Midbrain (tissue), 1 donor: ENCODE measurements around the gene SEZ6L.

ENCODE experiments used
- DNase-seq: peaks from one replicate; lab custom pipeline; 2025; lab: John Stamatoyannopoulos, UW

Gene SEZ6L

GRCh38 chr22:26334232-26334631 lies 165.0 kb downstream of the SEZ6L start:
- DNase-seq = no peak

GRCh38 chr22:26336773-26337172 lies 167.5 kb downstream of the SEZ6L start:
- no peak for DNase-seq

GRCh38 chr22:26339755-26340154 lies 170.5 kb downstream of the SEZ6L start:
- no peak for DNase-seq

- DNase-seq = no peak
Measured at GRCh38 chr22:26342745-26343410, 173.6 kb downstream of the SEZ6L start.

- DNase-seq = no peak
Measured at GRCh38 chr22:26345496-26345895, 176.2 kb downstream of the SEZ6L start.

- no peak for DNase-seq
Measured at GRCh38 chr22:26348810-26349526, 179.7 kb downstream of the SEZ6L start.

- DNase-seq = no peak
Measured at GRCh38 chr22:26354707-26355106, 185.4 kb downstream of the SEZ6L start.

- DNase-seq = no peak
Measured at GRCh38 chr22:26357281-26357680, 188.0 kb downstream of the SEZ6L start.

GRCh38 chr22:26357813-26358212 lies 188.6 kb downstream of the SEZ6L start:
- no peak for DNase-seq

GRCh38 chr22:26359156-26359555 lies 189.9 kb downstream of the SEZ6L start:
- DNase-seq = no peak

GRCh38 chr22:26360169-26360885 lies 191.1 kb downstream of the SEZ6L start:
- DNase-seq = peak; percentile 73

- DNase-seq = no peak
Measured at GRCh38 chr22:26362471-26362870, 193.2 kb downstream of the SEZ6L start.

- peak; percentile 66 for DNase-seq
Measured at GRCh38 chr22:26364066-26365015, 195.1 kb downstream of the SEZ6L start.

GRCh38 chr22:26367402-26368245 lies 198.4 kb downstream of the SEZ6L start:
- DNase-seq = no peak

GRCh38 chr22:26372890-26373289 lies 203.6 kb downstream of the SEZ6L start:
- no peak for DNase-seq

- DNase-seq = no peak
Measured at GRCh38 chr22:26374391-26375026, 205.2 kb downstream of the SEZ6L start.

GRCh38 chr22:26377170-26377830 lies 208.0 kb downstream of the SEZ6L start:
- DNase-seq = no peak

- no peak for DNase-seq
Measured at GRCh38 chr22:26380072-26380830, 211.0 kb downstream of the SEZ6L start.

- no peak for DNase-seq
Measured at GRCh38 chr22:26382782-26383181, 213.5 kb downstream of the SEZ6L start.
